Measurements from ENCODE around the gene KLK4.

Gene KLK4

GRCh38 chr19:50859849-50860248, 51.3 kb downstream of the KLK4 start:
- Histone ChIP-seq H3K27ac (no peak overlapping the region), H3K9me3 (ENCODE audit: control insufficient read depth, low read length) (no peaks in the 10 kb centered on the region), H2AFZ (no peak overlapping the region), H3K9ac (no peak overlapping the region), H3K4me2 (ENCODE audit: low read length) (no peak overlapping the region), H3K79me2 (no peaks in the 10 kb centered on the region), H3K36me3 (ENCODE audit: control insufficient read depth, insufficient read depth, low read length) (no peaks in the 10 kb centered on the region), H3K4me1 (no peaks in the 10 kb centered on the region), H3K27me3 (ENCODE audit: control insufficient read depth, insufficient read depth, low read length) (no peaks in the 10 kb centered on the region), H3K4me3 (ENCODE audit: low read depth, low read length) (no peak overlapping the region)
- no peak for TF ChIP-seq CTCF (IDR thresholded peaks at IDR 0.05)

- Histone ChIP-seq H3K27ac (no peak overlapping the region), H3K27me3 (ENCODE audit: control insufficient read depth, insufficient read depth, low read length) (no peaks in the 10 kb centered on the region), H3K4me2 (ENCODE audit: low read length) (no peak overlapping the region), H3K9ac (no peak overlapping the region), H3K9me3 (ENCODE audit: control insufficient read depth, low read length) (no peaks in the 10 kb centered on the region), H3K79me2 (no peaks in the 10 kb centered on the region), H3K4me3 (ENCODE audit: low read depth, low read length) (no peak overlapping the region), H2AFZ (no peak overlapping the region), H3K36me3 (ENCODE audit: control insufficient read depth, insufficient read depth, low read length) (no peaks in the 10 kb centered on the region), H3K4me1 (no peaks in the 10 kb centered on the region)
- no peak for TF ChIP-seq CTCF (IDR thresholded peaks at IDR 0.05)
Observed at GRCh38 chr19:50858886-50859285, 52.3 kb downstream of the KLK4 start.

GRCh38 chr19:50857366-50857765, 53.8 kb downstream of the KLK4 start:
- H3K4me2 ChIP-seq (ENCODE audit: low read length) = no peak overlapping the region
- no peaks in the 10 kb centered on the region for H3K27me3 ChIP-seq (ENCODE audit: control insufficient read depth, insufficient read depth, low read length)
- H3K36me3 ChIP-seq (ENCODE audit: control insufficient read depth, insufficient read depth, low read length) = no peaks in the 10 kb centered on the region
- no peak for TF ChIP-seq CTCF (IDR thresholded peaks at IDR 0.05)
- H3K4me3 ChIP-seq (ENCODE audit: low read depth, low read length) = no peak overlapping the region
- H3K9ac ChIP-seq = no peak overlapping the region
- no peaks in the 10 kb centered on the region for H3K9me3 ChIP-seq (ENCODE audit: control insufficient read depth, low read length)
- H2AFZ ChIP-seq = no peak overlapping the region
- no peak overlapping the region for H3K27ac ChIP-seq
- H3K4me1 ChIP-seq = no peaks in the 10 kb centered on the region
- no peaks in the 10 kb centered on the region for H3K79me2 ChIP-seq
